IMR-90 (cell line): ENCODE measurements around the gene FAF2.

Source experiments
- BHLHE40 ChIP-seq: fragments of 150-350 bp; IDR thresholded peaks from 2 replicates; pipeline ENCODE4 v1.6.1; 2016; ENCODE audit warnings: mild to moderate bottlenecking, low read depth, low read length
- CEBPB ChIP-seq: IDR thresholded peaks from 2 replicates; pipeline ENCODE4 v1.6.1; 2012; ENCODE audit warnings: low read depth, low read length, improper control_type of control experiment
- FOS ChIP-seq: fragments of 150-350 bp; IDR thresholded peaks from 2 replicates; pipeline ENCODE4 v1.6.1; 2016; ENCODE audit warnings: low read depth, low read length
- NFE2L2 ChIP-seq: fragments of 150-350 bp; IDR thresholded peaks from 2 replicates; pipeline ENCODE4 v1.6.1; 2016; ENCODE audit warnings: low read depth, mild to moderate bottlenecking, low read length
- POLR2A ChIP-seq: IDR thresholded peaks from 2 replicates; pipeline ENCODE4 v1.6.1; 2012; ENCODE audit warnings: mild to moderate bottlenecking, low read depth, low read length
- RAD21 ChIP-seq: IDR thresholded peaks from 2 replicates; pipeline ENCODE4 v1.6.1; 2012; ENCODE audit warnings: low read length, improper control_type of control experiment
- RFX5 ChIP-seq: IDR thresholded peaks from 2 replicates; pipeline ENCODE4 v1.8.0; 2012; ENCODE audit warnings: low read depth, mild to moderate bottlenecking, low read length, moderate library complexity
- TF ChIP-seq, protein P1 (sequence below): conservative IDR thresholded peaks from 2 replicates; pipeline ENCODE4 v1.5.1; 2012; ENCODE audit warnings: mild to moderate bottlenecking, low read depth, low read length, improper control_type of control experiment

DNA sequence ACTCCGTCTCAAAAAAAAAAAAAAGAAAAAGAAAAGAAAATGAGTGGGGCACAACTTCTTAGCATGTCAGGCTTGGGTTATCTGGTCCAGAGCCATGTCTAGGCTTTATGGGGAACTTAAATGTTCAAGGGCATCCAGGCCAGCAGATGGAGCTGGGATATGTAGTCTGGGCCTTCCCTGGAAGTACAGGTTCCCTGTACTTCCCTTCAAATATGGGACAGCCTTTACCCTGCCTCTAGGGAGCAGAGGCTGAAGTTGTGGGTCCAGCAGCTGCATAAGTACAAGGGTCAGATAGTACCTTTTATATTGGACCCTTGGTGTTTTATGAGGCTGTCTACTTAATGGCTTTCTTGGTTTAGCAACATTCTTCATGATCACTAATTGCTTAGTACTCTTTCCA lies 42.1 kb downstream of the FAF2 start:
- TF ChIP-seq RAD21: no peak
- TF ChIP-seq POLR2A: no peak
- no peak for TF ChIP-seq NFE2L2
- TF ChIP-seq, protein P1, sequence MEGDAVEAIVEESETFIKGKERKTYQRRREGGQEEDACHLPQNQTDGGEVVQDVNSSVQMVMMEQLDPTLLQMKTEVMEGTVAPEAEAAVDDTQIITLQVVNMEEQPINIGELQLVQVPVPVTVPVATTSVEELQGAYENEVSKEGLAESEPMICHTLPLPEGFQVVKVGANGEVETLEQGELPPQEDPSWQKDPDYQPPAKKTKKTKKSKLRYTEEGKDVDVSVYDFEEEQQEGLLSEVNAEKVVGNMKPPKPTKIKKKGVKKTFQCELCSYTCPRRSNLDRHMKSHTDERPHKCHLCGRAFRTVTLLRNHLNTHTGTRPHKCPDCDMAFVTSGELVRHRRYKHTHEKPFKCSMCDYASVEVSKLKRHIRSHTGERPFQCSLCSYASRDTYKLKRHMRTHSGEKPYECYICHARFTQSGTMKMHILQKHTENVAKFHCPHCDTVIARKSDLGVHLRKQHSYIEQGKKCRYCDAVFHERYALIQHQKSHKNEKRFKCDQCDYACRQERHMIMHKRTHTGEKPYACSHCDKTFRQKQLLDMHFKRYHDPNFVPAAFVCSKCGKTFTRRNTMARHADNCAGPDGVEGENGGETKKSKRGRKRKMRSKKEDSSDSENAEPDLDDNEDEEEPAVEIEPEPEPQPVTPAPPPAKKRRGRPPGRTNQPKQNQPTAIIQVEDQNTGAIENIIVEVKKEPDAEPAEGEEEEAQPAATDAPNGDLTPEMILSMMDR: no peak
- no peak for TF ChIP-seq BHLHE40
- TF ChIP-seq CEBPB: no peak
- no peak for TF ChIP-seq RFX5
- no peak for TF ChIP-seq FOS
